GM18505 (cell line): ENCODE measurements around the gene ZMAT5.

ENCODE experiments used
- ATAC-seq: cut with Tn5 transposase; IDR thresholded peaks from one replicate; pipeline ENCODE4 v1.9.1; 2021; ENCODE audit not compliant: unreplicated experiment
- POLR2A ChIP-seq: IDR thresholded peaks from 4 replicates; pipeline ENCODE4 v1.6.1; 2011; ENCODE audit warnings: borderline replicate concordance; ENCODE audit not compliant: insufficient read depth, insufficient read length; ENCODE audit errors: extremely low read depth

The ZMAT5 gene

GRCh38 chr22:29799217-29799680 is 32.4 kb upstream of the ZMAT5 start:
- no peak for TF ChIP-seq POLR2A
- no peak for ATAC-seq

- no peak for ATAC-seq
- no peak for TF ChIP-seq POLR2A
These were observed 32.0 kb upstream of the ZMAT5 start for GRCh38 chr22:29798801-29799200.

GRCh38 chr22:29798318-29798717 is 31.5 kb upstream of the ZMAT5 start:
- no peak for ATAC-seq
- no peak for TF ChIP-seq POLR2A

- no peak for ATAC-seq
- TF ChIP-seq POLR2A = no peak
These were observed 30.5 kb upstream of the ZMAT5 start for GRCh38 chr22:29797351-29797750.

- TF ChIP-seq POLR2A = no peak
- ATAC-seq = no peak
These were observed 28.9 kb upstream of the ZMAT5 start for GRCh38 chr22:29795663-29796062.

- TF ChIP-seq POLR2A = no peak
- no peak for ATAC-seq
These were observed 26.6 kb upstream of the ZMAT5 start for GRCh38 chr22:29793396-29793795.

- no peak for ATAC-seq
- TF ChIP-seq POLR2A = no peak
These were observed 23.3 kb upstream of the ZMAT5 start for GRCh38 chr22:29790061-29790460.

- no peak for TF ChIP-seq POLR2A
- ATAC-seq = no peak
These were observed 21.8 kb upstream of the ZMAT5 start for GRCh38 chr22:29788339-29789279.

GRCh38 chr22:29787371-29787980 is 20.7 kb upstream of the ZMAT5 start:
- TF ChIP-seq POLR2A = no peak
- ATAC-seq = no peak

- no peak for ATAC-seq
- TF ChIP-seq POLR2A = no peak
These were observed 19.2 kb upstream of the ZMAT5 start for GRCh38 chr22:29786031-29786430.

- TF ChIP-seq POLR2A = no peak
- no peak for ATAC-seq
These were observed 17.9 kb upstream of the ZMAT5 start for GRCh38 chr22:29784451-29785361.

GRCh38 chr22:29782061-29782845 is 15.4 kb upstream of the ZMAT5 start:
- ATAC-seq = no peak

More at GRCh38 chr22:29782061-29782845, 15.4 kb upstream of the ZMAT5 start:
- no peak for TF ChIP-seq POLR2A
